Trophoblast cell (in vitro differentiated cells and primary cell): Measurements from ENCODE around the gene AOPEP.
A peak's percentile ranks its signal among the peaks of the same experiment; 100 is the strongest.

Source experiments
- DNase-seq, 2 donors: peaks; one replicate each; pipeline ENCODE4 v3.0.0-alpha.2; 2016
- H2AFZ ChIP-seq: 2 replicates; pipeline ENCODE4 v1.6.1; 2013; ENCODE audit warnings: low read length, moderate library complexity, mild to moderate bottlenecking; ENCODE audit not compliant: insufficient read depth, poor library complexity
- H2AK5ac ChIP-seq: 2 replicates; pipeline ENCODE4 v1.6.1; 2013; ENCODE audit warnings: mild to moderate bottlenecking, low read length
- H2BK120ac ChIP-seq: 2 replicates; pipeline ENCODE4 v1.6.1; 2013; ENCODE audit warnings: low read length, mild to moderate bottlenecking, moderate library complexity; ENCODE audit not compliant: insufficient read depth, poor library complexity
- H2BK12ac ChIP-seq: 2 replicates; pipeline ENCODE4 v1.6.1; 2013; ENCODE audit warnings: mild to moderate bottlenecking, low read length, moderate library complexity
- H2BK5ac ChIP-seq: 2 replicates; pipeline ENCODE4 v1.6.1; 2013; ENCODE audit warnings: low read length, low read depth, moderate library complexity, mild to moderate bottlenecking; ENCODE audit not compliant: poor library complexity
- H3K14ac ChIP-seq: 2 replicates; pipeline ENCODE4 v1.6.1; 2013; ENCODE audit warnings: mild to moderate bottlenecking, low read length
- H3K18ac ChIP-seq: 2 replicates; pipeline ENCODE4 v1.6.1; 2013; ENCODE audit warnings: mild to moderate bottlenecking, low read length
- H3K23ac ChIP-seq: 2 replicates; pipeline ENCODE4 v1.6.1; 2013; ENCODE audit warnings: low read length
- H3K27ac ChIP-seq: 2 replicates; pipeline ENCODE4 v1.5.1; 2013; ENCODE audit warnings: low read depth, mild to moderate bottlenecking, inconsistent platforms, low read length, moderate library complexity
- H3K27me3 ChIP-seq: 2 replicates; pipeline ENCODE4 v1.6.1; 2013; ENCODE audit warnings: inconsistent platforms, mild to moderate bottlenecking, low read length, moderate library complexity; ENCODE audit not compliant: insufficient read depth
- H3K36me3 ChIP-seq, 2 experiments: 1 replicate in 1 of 2; 2 replicates in 1 of 2; pipeline ENCODE4 v1.6.1; 2013; ENCODE audit warnings: low read length in 2 of 2, mild to moderate bottlenecking in 2 of 2, moderate library complexity in 1 of 2; ENCODE audit not compliant: insufficient read depth in 2 of 2, control insufficient read depth in 1 of 2
- H3K4ac ChIP-seq: 2 replicates; pipeline ENCODE4 v1.6.1; 2013; ENCODE audit warnings: low read depth, mild to moderate bottlenecking, low read length, moderate library complexity
- H3K4me1 ChIP-seq, 2 experiments: 1 replicate in 1 of 2; 2 replicates in 1 of 2; pipeline ENCODE4 v1.6.1; 2013; ENCODE audit warnings: low read length in 2 of 2, mild to moderate bottlenecking in 2 of 2, moderate library complexity in 1 of 2; ENCODE audit not compliant: insufficient read depth in 2 of 2, control insufficient read depth in 1 of 2
- H3K4me2 ChIP-seq: 2 replicates; pipeline ENCODE4 v1.6.1; 2013; ENCODE audit warnings: inconsistent platforms, mild to moderate bottlenecking, low read length, moderate library complexity
- H3K4me3 ChIP-seq: 2 replicates; pipeline ENCODE4 v1.5.1; 2013; ENCODE audit warnings: mild to moderate bottlenecking, low read depth, low read length, inconsistent platforms
- H3K79me1 ChIP-seq: one replicate; pipeline ENCODE4 v1.6.1; 2013; ENCODE audit warnings: low read length
- H3K79me2 ChIP-seq: 2 replicates; pipeline ENCODE4 v1.6.1; 2013; ENCODE audit warnings: low read length, mild to moderate bottlenecking; ENCODE audit not compliant: control insufficient read depth, insufficient read depth, poor library complexity
- H3K9ac ChIP-seq: 2 replicates; pipeline ENCODE4 v1.6.1; 2013; ENCODE audit warnings: mild to moderate bottlenecking, low read length
- H3K9me3 ChIP-seq: 2 replicates; pipeline ENCODE4 v1.6.1; 2013; ENCODE audit warnings: low read depth, mild to moderate bottlenecking, control low read depth, inconsistent platforms, low read length; ENCODE audit not compliant: insufficient read depth
- H4K12ac ChIP-seq: 2 replicates; pipeline ENCODE4 v1.6.1; 2013; ENCODE audit warnings: low read depth, mild to moderate bottlenecking, low read length, moderate library complexity
- H4K8ac ChIP-seq: 2 replicates; pipeline ENCODE4 v1.6.1; 2013; ENCODE audit warnings: low read depth, mild to moderate bottlenecking, low read length, moderate library complexity
- H4K91ac ChIP-seq: one replicate; pipeline ENCODE4 v1.6.1; 2013; ENCODE audit warnings: low read depth, mild to moderate bottlenecking, low read length, moderate library complexity
- WGBS: extraction: QIAGEN DNeasy Blood & Tissue Kit; methylation state at CpG from one replicate; pipeline ENCODE4 v1.1.7; 2013; ENCODE audit warnings: missing lambda C conversion rate; ENCODE audit not compliant: insufficient read length, insufficient coverage; ENCODE audit errors: extremely low coverage; 5-methylcytosine and 5-hydroxymethylcytosine counted together

AOPEP gene

GRCh38 chr9:94999832-95000231 lies 273.3 kb downstream of the AOPEP start:
- no CpG with 5 or more reads among the region's 3 CpGs for WGBS

DNA sequence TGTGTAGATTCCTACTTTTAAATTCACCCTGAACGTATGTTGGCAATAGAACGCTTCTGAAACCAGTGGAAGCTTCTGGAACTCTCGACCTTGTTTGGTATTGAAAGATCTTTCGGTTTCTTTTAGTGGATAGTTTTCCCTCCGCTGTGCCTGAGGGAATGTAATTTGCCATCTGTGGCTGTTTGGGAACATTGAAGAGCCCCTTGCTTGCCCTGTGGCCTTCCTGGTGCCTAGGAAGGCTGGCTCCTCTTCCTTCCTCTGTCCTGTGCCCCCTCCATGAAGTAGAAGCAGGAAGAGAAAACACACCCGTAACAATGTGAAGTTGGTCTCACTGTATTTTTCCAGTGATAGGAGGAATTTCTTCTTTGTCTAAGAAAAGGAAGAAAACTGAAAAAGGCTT lies 274.3 kb downstream of the AOPEP start:
- Histone ChIP-seq H4K91ac (no peak overlapping the region), H3K27me3 (peaks cover 5% of the 10 kb centered on the region), H2AK5ac (no peak overlapping the region), H3K23ac (no peak overlapping the region), H3K4ac (no peak overlapping the region), H2BK12ac (peak overlapping the region; percentile 27), H3K4me1 (peaks cover 0 to 2% of the 10 kb centered on the region in 2 experiments), H3K27ac (no peak overlapping the region), H3K4me3 (no peak overlapping the region), H3K4me2 (no peak overlapping the region), H2BK5ac (no peak overlapping the region), H4K8ac (peak overlapping the region; percentile 43), H3K79me1 (peaks cover 14% of the 10 kb centered on the region), H3K9me3 (no peaks in the 10 kb centered on the region), H3K79me2 (peaks cover 9% of the 10 kb centered on the region), H2BK120ac (no peak overlapping the region), H3K36me3 (no peaks in the 10 kb centered on the region), H3K14ac (no peak overlapping the region), H3K9ac (no peak overlapping the region), H4K12ac (no peak overlapping the region), H3K18ac (no peak overlapping the region), H2AFZ (no peak overlapping the region)
- no CpG with 5 or more reads among the region's 6 CpGs for WGBS
- no peak for DNase-seq

More at GRCh38 chr9:94999832-95000231, 273.3 kb downstream of the AOPEP start:
- Histone ChIP-seq H3K4me1 (peaks cover 0 to 2% of the 10 kb centered on the region in 2 experiments), H2BK5ac (no peak overlapping the region), H4K8ac (no peak overlapping the region), H3K9me3 (no peaks in the 10 kb centered on the region), H4K12ac (no peak overlapping the region), H3K36me3 (no peaks in the 10 kb centered on the region), H2BK12ac (no peak overlapping the region), H2BK120ac (no peak overlapping the region), H3K79me1 (peaks cover 8% of the 10 kb centered on the region), H3K27me3 (no peaks in the 10 kb centered on the region), H3K23ac (no peak overlapping the region), H2AK5ac (no peak overlapping the region), H3K27ac (no peak overlapping the region), H3K9ac (no peak overlapping the region), H3K4me2 (no peak overlapping the region), H3K4me3 (no peak overlapping the region), H3K79me2 (peaks cover 3% of the 10 kb centered on the region), H4K91ac (no peak overlapping the region), H3K14ac (no peak overlapping the region), H3K4ac (no peak overlapping the region), H3K18ac (no peak overlapping the region), H2AFZ (no peak overlapping the region)
- no peak for DNase-seq

GRCh38 chr9:95001720-95002119 lies 275.2 kb downstream of the AOPEP start:
- Histone ChIP-seq H3K27me3 (peaks cover 5% of the 10 kb centered on the region), H3K14ac (no peak overlapping the region), H2BK5ac (no peak overlapping the region), H3K27ac (no peak overlapping the region), H3K36me3 (no peaks in the 10 kb centered on the region), H3K4me2 (no peak overlapping the region), H2AK5ac (no peak overlapping the region), H3K9ac (no peak overlapping the region), H2AFZ (no peak overlapping the region), H2BK12ac (no peak overlapping the region), H3K23ac (no peak overlapping the region), H4K91ac (no peak overlapping the region), H4K8ac (no peak overlapping the region), H4K12ac (no peak overlapping the region), H3K9me3 (no peaks in the 10 kb centered on the region), H3K79me1 (peaks cover 14% of the 10 kb centered on the region), H3K18ac (no peak overlapping the region), H3K79me2 (peaks cover 11% of the 10 kb centered on the region), H3K4me1 (no peaks in the 10 kb centered on the region), H3K4me3 (no peak overlapping the region), H3K4ac (no peak overlapping the region), H2BK120ac (no peak overlapping the region)
- DNase-seq = no peak
- WGBS = no CpG with 5 or more reads among the region's 7 CpGs

DNA sequence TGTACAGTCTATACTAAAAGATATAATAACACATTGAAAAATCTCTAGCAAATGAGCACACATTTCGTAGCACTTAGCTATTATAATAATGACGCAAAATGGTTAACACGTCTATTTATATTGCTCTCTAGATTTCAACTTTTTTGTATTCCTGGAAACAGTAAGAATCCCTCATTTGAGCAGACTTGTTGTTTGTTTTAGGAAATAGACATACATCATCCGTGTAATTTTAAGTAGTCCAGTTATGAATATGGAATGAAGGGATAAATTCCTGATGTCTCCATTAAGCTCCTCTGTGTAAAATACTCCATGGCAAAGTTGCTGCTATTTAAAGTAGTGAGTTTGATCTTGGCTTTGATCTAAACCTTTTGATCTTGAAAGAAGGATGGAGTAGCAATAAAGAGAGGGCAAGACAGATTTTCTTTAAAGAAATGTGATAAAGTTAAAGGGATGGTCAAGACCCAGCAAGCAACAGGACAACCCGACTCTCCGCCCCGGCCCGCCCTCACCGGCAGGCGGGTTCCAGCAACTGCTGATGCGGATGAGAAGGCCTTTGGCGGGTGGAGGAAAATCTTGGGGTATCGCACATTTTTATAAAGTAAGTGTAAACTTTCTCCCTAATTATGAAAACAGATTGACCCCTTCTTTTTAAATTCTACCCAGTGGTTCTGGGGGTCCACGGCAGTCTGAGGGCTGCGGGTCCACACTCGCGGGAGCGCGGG lies 277.4 kb downstream of the AOPEP start:
- Histone ChIP-seq H2BK5ac (peak overlapping the region; percentile 45), H3K27ac (peak overlapping the region; percentile 16), H2AFZ (peak overlapping the region; percentile 38), H3K27me3 (peaks cover 5% of the 10 kb centered on the region), H3K79me2 (peaks cover 11% of the 10 kb centered on the region), H3K79me1 (peaks cover 14% of the 10 kb centered on the region), H2BK120ac (peak overlapping the region; percentile 74), H3K36me3 (peaks cover 4 to 6% of the 10 kb centered on the region in 2 experiments), H3K14ac (peak overlapping the region; percentile 43), H2BK12ac (peak overlapping the region; percentile 15), H3K4me1 (no peaks in the 10 kb centered on the region), H3K9ac (peak overlapping the region; percentile 89), H4K8ac (peak overlapping the region; percentile 88), H3K4me2 (peak overlapping the region; percentile 96), H3K4me3 (peak overlapping the region; percentile 96), H4K91ac (peak overlapping the region; percentile 87), H3K9me3 (no peaks in the 10 kb centered on the region), H3K23ac (no peak overlapping the region), H3K18ac (peak overlapping the region; percentile 72), H2AK5ac (no peak overlapping the region), H3K4ac (peak overlapping the region; percentile 74), H4K12ac (peak overlapping the region; percentile 81)
- peak in 1 of 2 donors; percentile 33 for DNase-seq
- no CpG with 5 or more reads among the region's 19 CpGs for WGBS
